H1 (cell line): ENCODE data around the gene COL6A2. TPM values are rescaled to one million over a fixed set of nuclear protein-coding genes. Genes with fewer than 3 reads are reported as not detected.

ENCODE experiments used
- CTCF ChIA-PET: fragments of 300-600 bp; sonication (Branson Sonifier 250); formaldehyde crosslinking; loops from one replicate; lab custom pipeline; 2021; ENCODE audit not compliant: partially characterized antibody; lab: Charles Lee
- POLR2A ChIA-PET: fragments of 300-600 bp; sonication (Branson Sonifier 250); formaldehyde crosslinking; loops from one replicate; lab custom pipeline; 2021; ENCODE audit warnings: inconsistent platforms; ENCODE audit not compliant: partially characterized antibody; lab: Charles Lee
- DNase-seq, 2 experiments: peaks; one replicate each; pipeline versions ENCODE4 v3.0.0 to v3.0.0-alpha.2; 2010 to 2022; ENCODE audit warnings: low spot score in 2 of 2, low read depth in 1 of 2, mixed read lengths in 1 of 2
- FAIRE-seq: peaks from 2 replicates; lab custom pipeline; 2011; peaks lifted over from hg19 to GRCh38; lab: Jason Lieb, UNC
- H2AFZ ChIP-seq: 2 replicates; pipeline ENCODE4 v1.8.1; 2012; ENCODE audit warnings: low read length, inconsistent platforms
- H2AK5ac ChIP-seq: 2 replicates; pipeline ENCODE4 v1.6.1; 2013; ENCODE audit warnings: low read depth, low read length
- H2BK120ac ChIP-seq: replicated peaks from 2 replicates; pipeline ENCODE3; 2013; ENCODE audit warnings: low read depth, low read length, inconsistent platforms
- H2BK12ac ChIP-seq: 2 replicates; pipeline ENCODE4 v1.6.1; 2013; ENCODE audit warnings: low read depth, low read length
- H2BK15ac ChIP-seq: 2 replicates; pipeline ENCODE4 v1.6.1; 2013; ENCODE audit warnings: low read length
- H2BK20ac ChIP-seq: 2 replicates; pipeline ENCODE4 v1.6.1; 2013; ENCODE audit warnings: low read length
- H2BK5ac ChIP-seq: 2 replicates; pipeline ENCODE4 v1.6.1; 2013; ENCODE audit warnings: low read depth, low read length
- H3K14ac ChIP-seq: 2 replicates; pipeline ENCODE4 v1.6.1; 2013; ENCODE audit warnings: inconsistent platforms; ENCODE audit not compliant: insufficient read length
- H3K18ac ChIP-seq: 2 replicates; pipeline ENCODE4 v1.6.1; 2013; ENCODE audit warnings: low read length; ENCODE audit errors: extremely low read depth
- H3K23ac ChIP-seq: 2 replicates; pipeline ENCODE4 v1.6.1; 2013; ENCODE audit warnings: inconsistent platforms; ENCODE audit not compliant: insufficient read length
- H3K23me2 ChIP-seq: 2 replicates; pipeline ENCODE4 v1.6.1; 2013; ENCODE audit warnings: low read depth, low read length
- H3K27ac ChIP-seq: 2 replicates; pipeline ENCODE4 v1.6.1; 2011; ENCODE audit warnings: low read depth, low read length, inconsistent platforms
- H3K27me3 ChIP-seq, 4 experiments: replicated peaks in 1 of 4; 1 replicate in 1 of 4; 2 replicates in 3 of 4; pipeline versions ENCODE4 v1.6.1 to v1.8.1; 2011 to 2013; ENCODE audit warnings: low read length in 3 of 4, mild to moderate bottlenecking in 3 of 4, inconsistent platforms in 2 of 4, mixed read lengths in 2 of 4, moderate library complexity in 1 of 4; ENCODE audit not compliant: control insufficient read depth in 3 of 4, insufficient read depth in 3 of 4; ENCODE audit errors: extremely low read depth in 1 of 4
- H3K36me3 ChIP-seq, 4 experiments: 2 replicates each; pipeline versions ENCODE4 v1.6.1 to v1.8.1; 2011 to 2013; ENCODE audit warnings: mild to moderate bottlenecking in 4 of 4, low read length in 3 of 4, moderate library complexity in 2 of 4, control low read depth in 1 of 4, inconsistent platforms in 1 of 4; ENCODE audit not compliant: insufficient read depth in 4 of 4, control insufficient read depth in 2 of 4
- H3K4ac ChIP-seq: replicated peaks from 2 replicates; pipeline ENCODE3; 2013; ENCODE audit warnings: low read length, low read depth, mixed read lengths, inconsistent platforms; ENCODE audit not compliant: insufficient read length
- H3K4me1 ChIP-seq, 4 experiments: replicated peaks in 1 of 4; 1 replicate in 1 of 4; 2 replicates in 3 of 4; pipeline versions ENCODE4 v1.6.1 to v1.8.1; 2011 to 2013; ENCODE audit warnings: low read length in 3 of 4, inconsistent platforms in 2 of 4, mixed read lengths in 1 of 4; ENCODE audit not compliant: insufficient read depth in 4 of 4, control insufficient read depth in 3 of 4
- H3K4me2 ChIP-seq, 2 experiments: 2 replicates each; pipeline versions ENCODE4 v1.6.1 to v1.8.1; 2011 to 2013; ENCODE audit warnings: low read depth in 2 of 2, low read length in 2 of 2, control low read depth in 1 of 2, inconsistent platforms in 1 of 2, mild to moderate bottlenecking in 1 of 2; ENCODE audit not compliant: insufficient read depth in 1 of 2
- H3K4me3 ChIP-seq, 4 experiments: fragments of 200-600, 300-600 bp in 1 of 4; sonication (generic), shearing (Covaris generic), sonication (Bioruptor Twin) in 1 of 4; 2 replicates each; pipeline versions ENCODE4 v1.5.1 to v1.8.1; 2011 to 2016; ENCODE audit warnings: low read length in 4 of 4, low read depth in 3 of 4, control low read depth in 2 of 4, inconsistent platforms in 2 of 4, mild to moderate bottlenecking in 2 of 4, mixed read lengths in 1 of 4, moderate library complexity in 1 of 4; ENCODE audit not compliant: insufficient read depth in 2 of 4; ENCODE audit errors: extremely low read depth in 1 of 4
- H3K56ac ChIP-seq: replicated peaks from 2 replicates; pipeline ENCODE3; 2013; ENCODE audit warnings: low read depth, mild to moderate bottlenecking, mixed read lengths, low read length, inconsistent platforms; ENCODE audit not compliant: insufficient read length
- H3K79me1 ChIP-seq: 2 replicates; pipeline ENCODE4 v1.6.1; 2013; ENCODE audit warnings: low read depth, low read length, control low read depth
- H3K79me2 ChIP-seq, 2 experiments: 2 replicates each; pipeline versions ENCODE4 v1.6.1 to v1.8.1; 2012 to 2013; ENCODE audit warnings: low read length in 2 of 2, mild to moderate bottlenecking in 2 of 2, inconsistent platforms in 1 of 2; ENCODE audit not compliant: insufficient read depth in 2 of 2, control insufficient read depth in 1 of 2
- H3K9ac ChIP-seq, 4 experiments: replicated peaks in 1 of 4; 1 replicate in 1 of 4; 2 replicates in 3 of 4; pipeline versions ENCODE4 v1.6.1 to v1.8.1; 2011 to 2013; ENCODE audit warnings: low read depth in 3 of 4, low read length in 3 of 4, control low read depth in 2 of 4, mild to moderate bottlenecking in 2 of 4, moderate library complexity in 2 of 4, inconsistent platforms in 1 of 4; ENCODE audit errors: extremely low read depth in 1 of 4
- H3K9me3 ChIP-seq, 2 experiments: 2 replicates each; pipeline versions ENCODE4 v1.6.1 to v1.8.1; 2012 to 2013; ENCODE audit warnings: mild to moderate bottlenecking in 2 of 2, moderate library complexity in 2 of 2, control low read depth in 1 of 2, inconsistent platforms in 1 of 2, low read depth in 1 of 2, low read length in 1 of 2, mixed read lengths in 1 of 2; ENCODE audit not compliant: insufficient read depth in 2 of 2
- H4K20me1 ChIP-seq, 2 experiments: replicated peaks in 1 of 2; 2 replicates each; pipeline versions ENCODE3 to v1.8.1; 2011 to 2013; ENCODE audit warnings: inconsistent platforms in 2 of 2, low read length in 2 of 2, mild to moderate bottlenecking in 1 of 2; ENCODE audit not compliant: insufficient read depth in 2 of 2, control insufficient read depth in 1 of 2
- H4K5ac ChIP-seq: 2 replicates; pipeline ENCODE4 v1.6.1; 2013; ENCODE audit warnings: low read length, low read depth, mixed read lengths, inconsistent platforms; ENCODE audit not compliant: insufficient read length
- H4K8ac ChIP-seq: 2 replicates; pipeline ENCODE4 v1.8.0; 2013; ENCODE audit warnings: mild to moderate bottlenecking, moderate library complexity, low read length, inconsistent platforms; ENCODE audit not compliant: insufficient read depth; ENCODE audit errors: extremely low read depth
- H4K91ac ChIP-seq: replicated peaks from 2 replicates; pipeline ENCODE3; 2013; ENCODE audit warnings: low read length, mixed read lengths, inconsistent platforms; ENCODE audit not compliant: insufficient read length
- CEBPB ChIP-seq: IDR thresholded peaks from 2 replicates; pipeline ENCODE4 v1.6.1; 2012; ENCODE audit warnings: low read depth, low read length
- CHD2 ChIP-seq: IDR thresholded peaks from 2 replicates; pipeline ENCODE4 v1.6.1; 2012; ENCODE audit warnings: low read length, improper control_type of control experiment
- CTBP2 ChIP-seq: IDR thresholded peaks from 2 replicates; pipeline ENCODE4 v1.7.0; 2011; ENCODE audit warnings: borderline replicate concordance, mild to moderate bottlenecking, moderate library complexity, mixed read lengths, low read length; ENCODE audit not compliant: insufficient read depth, insufficient read length
- GABPA ChIP-seq: IDR thresholded peaks from 2 replicates; pipeline ENCODE4 v1.6.1; 2011; ENCODE audit warnings: mild to moderate bottlenecking, low read length, moderate library complexity, borderline replicate concordance; ENCODE audit not compliant: insufficient read depth
- PHF8 ChIP-seq: fragments of 200-600 bp; sonication (generic); conservative IDR thresholded peaks from 2 replicates; pipeline ENCODE4 v1.7.1; 2012; ENCODE audit warnings: low read depth, mild to moderate bottlenecking, inconsistent platforms, low read length, moderate library complexity
- SP2 ChIP-seq: IDR thresholded peaks from 2 replicates; pipeline ENCODE4 v1.6.1; 2012; ENCODE audit warnings: mild to moderate bottlenecking, low read length, inconsistent platforms
- TAF1 ChIP-seq: IDR thresholded peaks from 2 replicates; pipeline ENCODE4 v1.6.1; 2011; ENCODE audit warnings: mild to moderate bottlenecking, low read depth, low read length
- WGBS, 2 experiments: shearing (Covaris generic) in 1 of 2; methylation state at CpG; one replicate each; pipeline versions ENCODE4 v1.1.6 to v1.1.7; 2013 to 2015; ENCODE audit warnings: low lambda C conversion rate in 2 of 2, mixed read lengths in 2 of 2, inconsistent platforms in 1 of 2, low coverage in 1 of 2, missing lambda C conversion rate in 1 of 2; ENCODE audit not compliant: insufficient replicate concordance in 2 of 2, insufficient coverage in 1 of 2, insufficient read length in 1 of 2; ENCODE audit errors: extremely low coverage in 1 of 2, missing lambda C conversion rate in 1 of 2; 5-methylcytosine and 5-hydroxymethylcytosine counted together
- polyA plus RNA-seq, 7 experiments: library from polyadenylated mRNA; depleted of rRNA in 3 of 7; stranded (reverse) in 5 of 7; unstranded in 2 of 7; fragments of >200 nt in 5 of 7; fragments of 200-250 nt in 2 of 7; gene quantifications; 1 replicate in 5 of 7; 2 replicates in 1 of 7; 4 replicates in 1 of 7; pipeline versions ENCODE4 v1.2.1 to v1.2.3, GENCODE V29; 2011 to 2013; ENCODE audit warnings: missing spikeins in 2 of 7, mixed read lengths in 2 of 7
- total RNA-seq: library from RNA; stranded (reverse); fragmentation: NEBNext Ultra II Directional; extraction: Animal tissue kit (Norgen Biotek cat#: 25700); gene quantifications from 2 replicates; pipeline ENCODE4 v1.2.1, GENCODE V29; 2021
- TF ChIP-seq, protein P1 (sequence below): IDR thresholded peaks from 2 replicates; pipeline ENCODE4 v1.6.1; 2011; ENCODE audit warnings: low read depth, mild to moderate bottlenecking, low read length; ENCODE audit not compliant: insufficient read depth
- TF ChIP-seq, protein P2 (sequence below), 3 experiments: IDR thresholded peaks; 1 replicate in 2 of 3; 2 replicates in 1 of 3; pipeline versions ENCODE4 v1.5.1 to v1.6.1; 2011; ENCODE audit warnings: low read length in 3 of 3, mild to moderate bottlenecking in 3 of 3, inconsistent platforms in 2 of 3, low read depth in 1 of 3, moderate library complexity in 1 of 3; ENCODE audit not compliant: insufficient read depth in 1 of 3; ENCODE audit errors: control extremely low read depth in 1 of 3

Gene COL6A2
- total and polyA plus RNA-seq, 2 of the 8 experiments (the other 6 are each of a cell fraction or from before 2014, with no cell fraction given) = 60.1 to 62.7 TPM

DNA sequence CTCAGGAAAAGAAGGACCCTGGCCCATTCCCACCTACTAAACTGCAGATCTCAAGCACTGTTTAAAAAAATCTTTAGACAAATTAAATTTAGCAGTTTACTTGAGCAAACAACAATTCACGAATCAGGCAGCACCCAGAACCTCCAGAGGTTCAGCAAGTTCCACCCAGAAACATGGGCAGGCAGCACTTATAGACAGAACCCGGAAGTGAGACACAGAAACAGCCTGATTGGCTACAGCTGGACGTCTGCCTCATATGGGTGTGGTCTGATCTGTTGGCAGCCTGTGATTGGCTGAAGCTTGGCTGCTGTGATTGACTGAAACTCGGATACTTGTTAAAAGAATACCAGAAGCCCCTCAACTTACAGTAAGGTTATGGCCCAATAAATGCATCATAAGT is 34.7 kb upstream of the COL6A2 start:
- H4K8ac ChIP-seq = no peak overlapping the region
- no peak overlapping the region for H2BK12ac ChIP-seq
- H3K4me2 ChIP-seq = no peak overlapping the region
- POLR2A ChIA-PET = no interaction called here
- no peaks in the 10 kb centered on the region for H4K20me1 ChIP-seq
- H4K91ac ChIP-seq = no peak overlapping the region
- no peak for TF ChIP-seq PHF8
- no peak for TF ChIP-seq CEBPB
- no peak for TF ChIP-seq CTBP2
- TF ChIP-seq SP2 = no peak
- no peak for TF ChIP-seq CHD2
- TF ChIP-seq GABPA = no peak
- TF ChIP-seq, protein P1, sequence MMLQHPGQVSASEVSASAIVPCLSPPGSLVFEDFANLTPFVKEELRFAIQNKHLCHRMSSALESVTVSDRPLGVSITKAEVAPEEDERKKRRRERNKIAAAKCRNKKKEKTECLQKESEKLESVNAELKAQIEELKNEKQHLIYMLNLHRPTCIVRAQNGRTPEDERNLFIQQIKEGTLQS = no peak
- TF ChIP-seq TAF1 = no peak
- TF ChIP-seq, protein P2, sequence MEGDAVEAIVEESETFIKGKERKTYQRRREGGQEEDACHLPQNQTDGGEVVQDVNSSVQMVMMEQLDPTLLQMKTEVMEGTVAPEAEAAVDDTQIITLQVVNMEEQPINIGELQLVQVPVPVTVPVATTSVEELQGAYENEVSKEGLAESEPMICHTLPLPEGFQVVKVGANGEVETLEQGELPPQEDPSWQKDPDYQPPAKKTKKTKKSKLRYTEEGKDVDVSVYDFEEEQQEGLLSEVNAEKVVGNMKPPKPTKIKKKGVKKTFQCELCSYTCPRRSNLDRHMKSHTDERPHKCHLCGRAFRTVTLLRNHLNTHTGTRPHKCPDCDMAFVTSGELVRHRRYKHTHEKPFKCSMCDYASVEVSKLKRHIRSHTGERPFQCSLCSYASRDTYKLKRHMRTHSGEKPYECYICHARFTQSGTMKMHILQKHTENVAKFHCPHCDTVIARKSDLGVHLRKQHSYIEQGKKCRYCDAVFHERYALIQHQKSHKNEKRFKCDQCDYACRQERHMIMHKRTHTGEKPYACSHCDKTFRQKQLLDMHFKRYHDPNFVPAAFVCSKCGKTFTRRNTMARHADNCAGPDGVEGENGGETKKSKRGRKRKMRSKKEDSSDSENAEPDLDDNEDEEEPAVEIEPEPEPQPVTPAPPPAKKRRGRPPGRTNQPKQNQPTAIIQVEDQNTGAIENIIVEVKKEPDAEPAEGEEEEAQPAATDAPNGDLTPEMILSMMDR (IDR thresholded peaks at IDR 0.05; ENCODE audit: control extremely low read depth in 1 of 3, insufficient read depth in 1 of 3, low read depth in 1 of 3, low read length in 3 of 3) = no peak
- no peak overlapping the region for H2BK120ac ChIP-seq
- H3K4me3 ChIP-seq = no peak overlapping the region
- peak in 1 of 2 experiments; percentile 19 for DNase-seq
- no peak overlapping the region for H3K14ac ChIP-seq
- CTCF ChIA-PET = no interaction called here
- H2AFZ ChIP-seq = no peak overlapping the region
- H3K18ac ChIP-seq = no peak overlapping the region
- H3K27ac ChIP-seq = no peak overlapping the region
- H2AK5ac ChIP-seq = no peak overlapping the region
- H3K4ac ChIP-seq = no peak overlapping the region
- 85% methylated on average over 4 of the region's 4 CpGs; no CpG with 5 or more reads in 1 of the 2 experiments for WGBS, 2 experiments
- H3K23ac ChIP-seq = no peak overlapping the region
- H2BK20ac ChIP-seq = no peak overlapping the region
- FAIRE-seq = no peak
- no peaks in the 10 kb centered on the region for H3K36me3 ChIP-seq
- H3K27me3 ChIP-seq = no peaks in the 10 kb centered on the region; a peak in 2 of 7 replicates
- no peak overlapping the region for H3K56ac ChIP-seq
- no peaks in the 10 kb centered on the region for H3K23me2 ChIP-seq
- no peak overlapping the region for H2BK15ac ChIP-seq
- H3K4me1 ChIP-seq = peaks cover 0 to 8% (median 2%) of the 10 kb centered on the region in 4 experiments; a peak in 5 of 7 replicates
- H3K79me2 ChIP-seq = no peaks in the 10 kb centered on the region
- no peak overlapping the region for H3K9ac ChIP-seq
- H4K5ac ChIP-seq = no peak overlapping the region
- H2BK5ac ChIP-seq = no peak overlapping the region
- H3K9me3 ChIP-seq = peaks cover 33 to 35% of the 10 kb centered on the region in 2 experiments
- H3K79me1 ChIP-seq = no peaks in the 10 kb centered on the region
